Cardiac muscle cell (in vitro differentiated cells and primary cell): Measurements from ENCODE around the gene ADCY5. TPM values are rescaled to one million over a fixed set of nuclear protein-coding genes. Genes with fewer than 3 reads are reported as not detected.

Source experiments
- DNase-seq, 2 donors: peaks; one replicate each; pipeline versions ENCODE4 v3.0.0 to v3.0.0-alpha.2; 2010 to 2017; ENCODE audit warnings: low read depth in 1 of 2, low spot score in 1 of 2
- H3K27ac ChIP-seq: fragments of 200-600 bp; sonication (generic); 2 replicates; pipeline ENCODE4 v1.5.1; 2016
- H3K27me3 ChIP-seq: fragments of 200-600 bp; sonication (generic); 2 replicates; pipeline ENCODE4 v1.6.0; 2016; ENCODE audit warnings: control low read depth
- H3K36me3 ChIP-seq: fragments of 200-600 bp; sonication (generic); 2 replicates; pipeline ENCODE4 v1.5.1; 2016; ENCODE audit warnings: control low read depth
- H3K4me1 ChIP-seq: fragments of 200-600 bp; sonication (generic); 2 replicates; pipeline ENCODE4 v1.8.1; 2017; ENCODE audit warnings: low read depth, mild to moderate bottlenecking, mixed run types
- H3K4me3 ChIP-seq: fragments of 200-600 bp; sonication (generic); 2 replicates; pipeline ENCODE4 v1.5.1; 2016; ENCODE audit warnings: mild to moderate bottlenecking
- H3K9me3 ChIP-seq: fragments of 200-600 bp; sonication (generic); 2 replicates; pipeline ENCODE4 v1.5.1; 2017; ENCODE audit warnings: low read depth, mild to moderate bottlenecking, control low read depth
- polyA plus RNA-seq: library from polyadenylated mRNA; unstranded; fragments of >200 nt; fragmentation: Nextera tagmentation; extraction: Ambion mirVana; gene quantifications from 2 replicates; pipeline ENCODE4 v1.2.1, GENCODE V29; 2016
- total RNA-seq: library from RNA; depleted of rRNA; stranded (reverse); fragments of >200 nt; gene quantifications from 2 replicates; pipeline ENCODE4 v1.2.3, GENCODE V29; 2016
- TF ChIP-seq, protein P1 (sequence below): IDR thresholded peaks from 2 replicates; pipeline ENCODE4 v1.5.1; 2012; ENCODE audit warnings: low read depth, mild to moderate bottlenecking, low read length

The ADCY5 gene
- total and polyA plus RNA-seq, 2 experiments from 2014 or later, result 38.4 to 93.7 TPM

DNA sequence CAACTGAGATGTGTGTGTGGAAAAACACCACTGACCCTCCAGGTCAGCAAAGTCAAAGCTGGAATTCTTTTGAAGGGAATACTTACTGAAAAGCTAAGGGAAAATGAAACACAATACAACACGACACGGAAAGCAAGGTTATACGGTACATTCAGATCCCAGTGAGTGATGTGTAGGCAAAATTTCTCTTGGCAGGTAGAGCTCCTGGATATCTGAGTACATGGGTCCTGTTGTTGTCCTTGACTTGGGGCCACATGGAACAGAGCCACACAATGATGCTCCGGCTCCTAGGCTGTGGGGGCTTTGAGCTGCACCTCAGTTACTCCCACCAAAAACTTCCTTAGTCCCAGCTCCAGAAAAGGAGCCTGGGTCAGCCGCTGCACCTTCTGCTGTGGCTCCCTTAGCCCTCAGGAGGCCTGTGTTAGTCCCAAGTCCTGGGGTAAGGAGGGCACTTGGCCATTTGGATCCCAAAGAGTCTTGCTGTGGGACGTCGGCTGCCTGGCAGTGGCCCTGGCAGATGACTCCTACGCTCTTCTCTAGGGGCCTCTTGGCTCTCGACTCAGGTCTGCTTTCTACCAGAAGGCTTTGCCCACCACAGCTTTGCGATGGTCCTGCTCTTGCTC is 95.6 kb downstream of the ADCY5 start:
- Histone ChIP-seq H3K36me3 (no peaks in the 10 kb centered on the region), H3K27ac (no peak overlapping the region), H3K4me1 (peaks cover 4% of the 10 kb centered on the region), H3K4me3 (no peak overlapping the region), H3K9me3 (no peaks in the 10 kb centered on the region), H3K27me3 (no peaks in the 10 kb centered on the region)
- TF ChIP-seq, protein P1, sequence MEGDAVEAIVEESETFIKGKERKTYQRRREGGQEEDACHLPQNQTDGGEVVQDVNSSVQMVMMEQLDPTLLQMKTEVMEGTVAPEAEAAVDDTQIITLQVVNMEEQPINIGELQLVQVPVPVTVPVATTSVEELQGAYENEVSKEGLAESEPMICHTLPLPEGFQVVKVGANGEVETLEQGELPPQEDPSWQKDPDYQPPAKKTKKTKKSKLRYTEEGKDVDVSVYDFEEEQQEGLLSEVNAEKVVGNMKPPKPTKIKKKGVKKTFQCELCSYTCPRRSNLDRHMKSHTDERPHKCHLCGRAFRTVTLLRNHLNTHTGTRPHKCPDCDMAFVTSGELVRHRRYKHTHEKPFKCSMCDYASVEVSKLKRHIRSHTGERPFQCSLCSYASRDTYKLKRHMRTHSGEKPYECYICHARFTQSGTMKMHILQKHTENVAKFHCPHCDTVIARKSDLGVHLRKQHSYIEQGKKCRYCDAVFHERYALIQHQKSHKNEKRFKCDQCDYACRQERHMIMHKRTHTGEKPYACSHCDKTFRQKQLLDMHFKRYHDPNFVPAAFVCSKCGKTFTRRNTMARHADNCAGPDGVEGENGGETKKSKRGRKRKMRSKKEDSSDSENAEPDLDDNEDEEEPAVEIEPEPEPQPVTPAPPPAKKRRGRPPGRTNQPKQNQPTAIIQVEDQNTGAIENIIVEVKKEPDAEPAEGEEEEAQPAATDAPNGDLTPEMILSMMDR, result no peak
- no peak for DNase-seq

DNA sequence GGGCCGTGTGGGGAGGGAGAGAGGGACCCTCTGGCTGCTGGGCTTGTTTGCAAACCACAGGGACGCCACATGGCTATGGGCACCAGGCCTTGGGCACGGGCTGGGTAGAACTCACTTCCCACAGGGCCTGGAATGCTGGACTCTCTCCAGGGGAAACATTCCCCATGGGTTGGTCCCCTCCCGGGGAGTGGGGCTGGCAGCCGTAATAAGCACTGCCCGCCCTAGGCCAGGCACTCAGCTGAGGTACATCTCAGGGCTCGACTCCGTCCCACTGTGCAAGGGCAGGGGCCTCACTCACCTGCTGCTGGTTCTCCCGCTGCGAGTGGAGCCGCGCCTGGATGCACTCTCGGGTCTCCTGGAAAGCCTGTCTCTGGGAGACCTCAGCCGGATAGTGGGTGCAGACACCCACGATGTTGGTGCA is 96.7 kb downstream of the ADCY5 start:
- Histone ChIP-seq H3K27me3 (no peaks in the 10 kb centered on the region), H3K36me3 (no peaks in the 10 kb centered on the region), H3K4me3 (no peak overlapping the region), H3K27ac (no peak overlapping the region), H3K9me3 (no peaks in the 10 kb centered on the region), H3K4me1 (peaks cover 4% of the 10 kb centered on the region)
- DNase-seq, result no peak
- TF ChIP-seq, protein P1, result no peak

DNA sequence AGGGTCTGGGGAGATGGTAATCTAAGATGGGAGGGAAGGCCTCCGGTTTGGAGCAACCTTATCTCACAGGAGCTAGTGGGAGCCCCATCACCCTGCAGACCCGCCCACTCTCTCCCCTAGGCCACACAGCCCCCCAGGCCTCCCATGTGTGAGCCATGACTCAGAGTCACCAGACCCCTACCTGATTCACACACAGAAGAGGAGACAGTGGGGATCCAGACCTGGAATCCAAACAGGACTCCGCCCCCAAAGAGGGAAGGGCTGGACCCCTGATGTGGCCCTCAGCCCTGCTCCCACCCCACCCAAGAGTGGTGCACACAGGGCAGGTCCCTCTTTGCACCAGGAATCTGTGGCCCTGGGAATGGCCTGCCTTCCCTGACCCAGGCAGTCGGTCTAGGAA is 97.4 kb downstream of the ADCY5 start:
- Histone ChIP-seq H3K9me3 (no peaks in the 10 kb centered on the region), H3K36me3 (no peaks in the 10 kb centered on the region), H3K27ac (no peak overlapping the region), H3K4me3 (no peak overlapping the region), H3K27me3 (no peaks in the 10 kb centered on the region), H3K4me1 (peaks cover 4% of the 10 kb centered on the region)
- no peak for DNase-seq
- TF ChIP-seq, protein P1, result no peak

DNA sequence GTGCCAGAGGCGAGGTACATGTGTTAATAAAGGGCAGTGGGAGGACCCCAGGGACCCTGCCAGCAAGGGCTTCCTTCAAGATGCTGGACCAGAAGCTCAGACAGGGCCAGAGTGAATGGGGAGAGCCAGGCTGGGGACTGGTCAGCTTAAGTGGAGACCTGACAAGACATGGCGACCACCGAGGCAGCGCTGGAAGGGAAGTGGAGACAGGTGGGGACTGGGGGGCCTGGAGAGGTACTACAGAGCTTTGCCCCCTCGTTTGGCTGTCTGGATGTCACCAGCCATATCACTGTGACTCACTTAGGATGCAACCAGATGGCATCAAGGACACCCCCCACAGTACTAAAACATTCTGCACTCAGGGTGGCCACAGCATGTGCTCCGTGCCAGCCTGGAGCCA is 97.9 kb downstream of the ADCY5 start:
- no peaks in the 10 kb centered on the region for H3K9me3 ChIP-seq
- H3K27ac ChIP-seq, result no peak overlapping the region
- DNase-seq, result no peak
- TF ChIP-seq, protein P1, result no peak
- H3K4me3 ChIP-seq, result no peak overlapping the region
- H3K4me1 ChIP-seq, result peaks cover 4% of the 10 kb centered on the region
- H3K36me3 ChIP-seq, result no peaks in the 10 kb centered on the region
- H3K27me3 ChIP-seq, result no peaks in the 10 kb centered on the region

DNA sequence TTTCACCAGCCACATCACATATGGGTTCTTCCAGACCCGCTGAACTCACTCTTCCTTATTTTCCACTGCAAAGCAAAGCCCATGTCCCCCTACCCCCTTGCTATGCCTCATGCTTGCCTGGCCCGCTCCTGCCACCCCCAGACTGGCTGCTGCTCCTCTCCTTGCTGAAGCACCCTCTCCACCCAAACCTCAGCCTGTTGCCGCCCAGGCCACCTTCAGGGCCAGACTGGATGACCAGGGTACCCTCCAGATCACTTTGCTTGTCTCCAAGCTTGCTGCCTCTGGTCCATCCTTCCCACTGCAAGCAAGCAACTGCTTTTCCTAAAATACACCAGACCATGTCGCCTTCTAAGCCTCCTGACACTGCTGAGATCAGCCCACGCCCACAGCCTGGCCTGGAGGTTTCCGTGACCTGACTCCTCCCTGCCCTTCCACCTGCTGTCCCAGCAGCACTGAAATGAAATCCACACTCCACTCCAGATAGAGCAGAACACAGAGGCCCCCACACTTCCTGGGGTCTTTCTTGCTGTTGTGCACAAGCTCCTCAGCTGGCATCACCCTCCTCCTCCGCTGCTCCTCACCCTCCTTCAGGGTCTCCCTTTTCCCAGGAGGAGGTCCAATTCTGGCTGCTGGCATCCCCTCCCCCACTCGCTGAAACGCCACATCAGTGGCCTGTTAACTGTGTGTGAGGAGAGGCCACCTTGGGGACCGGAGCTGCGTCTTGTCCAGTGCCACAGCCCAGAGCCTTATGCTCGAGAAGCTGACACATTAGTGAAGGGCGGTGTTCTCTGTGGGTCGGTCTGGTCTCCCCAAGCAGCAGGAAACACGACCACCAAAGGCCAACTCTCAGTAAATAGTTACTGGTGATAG is 99.1 kb downstream of the ADCY5 start:
- TF ChIP-seq, protein P1, result no peak
- H3K4me1 ChIP-seq, result peaks cover 9% of the 10 kb centered on the region
- no peaks in the 10 kb centered on the region for H3K27me3 ChIP-seq
- no peaks in the 10 kb centered on the region for H3K36me3 ChIP-seq
- H3K27ac ChIP-seq, result no peak overlapping the region
- H3K4me3 ChIP-seq, result no peak overlapping the region
- DNase-seq, result no peak
- no peaks in the 10 kb centered on the region for H3K9me3 ChIP-seq
